TTC549 (cell line): ENCODE results near the gene GJD2.

Experiments used
- FAIRE-seq: peaks from 2 replicates; lab custom pipeline; 2012; peaks lifted over from hg19 to GRCh38; lab: Jason Lieb, UNC

The GJD2 gene

GRCh38 chr15:34773013-34773412 is 18.2 kb upstream of the GJD2 start:
- no peak for FAIRE-seq

- no peak for FAIRE-seq
Measured at GRCh38 chr15:34772312-34772711, 17.5 kb upstream of the GJD2 start.

- FAIRE-seq, result no peak
Measured at GRCh38 chr15:34769711-34770110, 14.9 kb upstream of the GJD2 start.

GRCh38 chr15:34768530-34768929 is 13.7 kb upstream of the GJD2 start:
- FAIRE-seq, result no peak

GRCh38 chr15:34765741-34766140 is 10.9 kb upstream of the GJD2 start:
- FAIRE-seq, result no peak

- no peak for FAIRE-seq
Measured at GRCh38 chr15:34760909-34761308, 6.1 kb upstream of the GJD2 start.

GRCh38 chr15:34759992-34760391 is 5.2 kb upstream of the GJD2 start:
- FAIRE-seq, result no peak

- no peak for FAIRE-seq
Measured at GRCh38 chr15:34759347-34759746, 4.5 kb upstream of the GJD2 start.

- FAIRE-seq, result no peak
Measured at GRCh38 chr15:34757262-34757661, 2.5 kb upstream of the GJD2 start.

GRCh38 chr15:34755419-34755773 is 598 bp upstream of the GJD2 start:
- FAIRE-seq, result no peak

GRCh38 chr15:34754171-34754601 is 612 bp downstream of the GJD2 start:
- no peak for FAIRE-seq

- FAIRE-seq, result no peak
Measured at GRCh38 chr15:34753236-34753894, 1.4 kb downstream of the GJD2 start.

GRCh38 chr15:34749691-34750090 is 5.1 kb downstream of the GJD2 start:
- no peak for FAIRE-seq

GRCh38 chr15:34739346-34739745 is 15.5 kb downstream of the GJD2 start:
- FAIRE-seq, result no peak

- no peak for FAIRE-seq
Measured at GRCh38 chr15:34738002-34738401, 16.8 kb downstream of the GJD2 start.

GRCh38 chr15:34737477-34737876 is 17.3 kb downstream of the GJD2 start:
- FAIRE-seq, result no peak

- no peak for FAIRE-seq
Measured at GRCh38 chr15:34734303-34734702, 20.5 kb downstream of the GJD2 start.

GRCh38 chr15:34733621-34734020 is 21.2 kb downstream of the GJD2 start:
- no peak for FAIRE-seq

- FAIRE-seq, result no peak
Measured at GRCh38 chr15:34732430-34732829, 22.4 kb downstream of the GJD2 start.

- FAIRE-seq, result no peak
Measured at GRCh38 chr15:34730701-34731100, 24.1 kb downstream of the GJD2 start.

GRCh38 chr15:34729886-34730285 is 24.9 kb downstream of the GJD2 start:
- FAIRE-seq, result no peak

- FAIRE-seq, result no peak
Measured at GRCh38 chr15:34729056-34729455, 25.7 kb downstream of the GJD2 start.

- FAIRE-seq, result no peak
Measured at GRCh38 chr15:34726406-34727100, 28.2 kb downstream of the GJD2 start.

GRCh38 chr15:34725556-34725955 is 29.2 kb downstream of the GJD2 start:
- no peak for FAIRE-seq
